PC-9 (cell line): ENCODE results near the gene ADAMTS3. TPM values are rescaled to one million over a fixed set of nuclear protein-coding genes. Genes with fewer than 3 reads are reported as not detected.
"Not testable (repeated sequence)": the region's sequence is repeated elsewhere in the genome, so short reads cannot be mapped to it uniquely, and the experiment has no call there.

Source experiments
- BruUV-seq: library from RNA; stranded (reverse); fragments of 400-500 nt; replicated peaks from 2 replicates; lab custom pipeline; 2021; lab: Mats Ljungman, UMichigan
- CTCF ChIA-PET: fragments of 300-600 bp; sonication (Branson Sonifier 250); formaldehyde crosslinking; loops from one replicate; lab custom pipeline; 2022; ENCODE audit warnings: antibody characterized with exemption; lab: Charles Lee
- POLR2A ChIA-PET: fragments of 300-600 bp; sonication (Branson Sonifier 250); formaldehyde crosslinking; loops from one replicate; lab custom pipeline; 2022; ENCODE audit warnings: antibody characterized with exemption; ENCODE audit not compliant: unreplicated experiment; lab: Charles Lee
- DNase-seq, 2 experiments: peaks; one replicate each; pipeline versions ENCODE4 v3.0.0 to v3.0.0-alpha.2; 2015 to 2022; ENCODE audit warnings: mixed read lengths in 1 of 2
- H2AFZ ChIP-seq: fragments of 200-600 bp; sonication (generic); 2 replicates; pipeline ENCODE4 v1.8.1; 2017; ENCODE audit warnings: antibody characterized with exemption
- H3F3A ChIP-seq: fragments of 200-600 bp; sonication (generic); 2 replicates; pipeline ENCODE4 v1.8.1; 2017; ENCODE audit warnings: antibody characterized with exemption, mild to moderate bottlenecking, low read depth; ENCODE audit not compliant: insufficient read depth
- H3K27ac ChIP-seq: fragments of 200-600 bp; sonication (generic); 2 replicates; pipeline ENCODE4 v1.6.1; 2016; ENCODE audit warnings: mixed run types
- H3K27me3 ChIP-seq: fragments of 200-600 bp; sonication (generic); 2 replicates; pipeline ENCODE4 v1.6.1; 2016; ENCODE audit warnings: low read depth, mixed run types; ENCODE audit not compliant: insufficient read depth
- H3K36me3 ChIP-seq: fragments of 200-600 bp; sonication (generic); 2 replicates; pipeline ENCODE4 v1.6.1; 2016; ENCODE audit warnings: low read depth, mixed run types
- H3K4me1 ChIP-seq: fragments of 200-600 bp; sonication (generic); replicated peaks from 2 replicates; pipeline ENCODE4 v1.6.1; 2016; ENCODE audit warnings: mixed run types; ENCODE audit not compliant: insufficient read depth
- H3K4me2 ChIP-seq: fragments of 200-600 bp; sonication (generic); 2 replicates; pipeline ENCODE4 v1.6.1; 2017; ENCODE audit warnings: mixed run types
- H3K4me3 ChIP-seq: fragments of 200-600 bp; sonication (generic); 2 replicates; pipeline ENCODE4 v1.6.1; 2016; ENCODE audit warnings: mixed run types
- H3K79me2 ChIP-seq: fragments of 200-600 bp; sonication (generic); 2 replicates; pipeline ENCODE4 v1.6.1; 2017; ENCODE audit warnings: low read depth, mixed run types
- H3K9me2 ChIP-seq: fragments of 200-600 bp; sonication (generic); 2 replicates; pipeline ENCODE4 v1.8.1; 2017; ENCODE audit warnings: mild to moderate bottlenecking; ENCODE audit not compliant: insufficient read depth
- H3K9me3 ChIP-seq: fragments of 200-600 bp; sonication (generic); 2 replicates; pipeline ENCODE4 v1.8.1; 2016; ENCODE audit warnings: low read depth; ENCODE audit not compliant: insufficient read depth
- H4K20me1 ChIP-seq: fragments of 200-600 bp; sonication (generic); 2 replicates; pipeline ENCODE4 v1.8.1; 2017; ENCODE audit not compliant: insufficient read depth
- EZH2 ChIP-seq: fragments of 200-600 bp; sonication (generic); IDR thresholded peaks from 2 replicates; pipeline ENCODE4 v1.8.0; 2017; ENCODE audit warnings: antibody characterized with exemption, low read depth
- intact Hi-C: fragments of 100-400 bp; cut with micrococcal nuclease; formaldehyde crosslinking; loops from one replicate; pipeline ENCODE4 v1.10.0; 2022; ENCODE audit not compliant: unreplicated experiment
- total RNA-seq: library from RNA; stranded (reverse); gene quantifications from 2 replicates; pipeline ENCODE4 v1.2.3, GENCODE V29; 2021
- TF ChIP-seq, protein P1 (sequence below): fragments of 200-600 bp; sonication (generic); conservative IDR thresholded peaks from 2 replicates; pipeline ENCODE4 v1.6.1; 2017; ENCODE audit warnings: mixed run types, antibody characterized with exemption, mild to moderate bottlenecking, moderate library complexity

Gene ADAMTS3
- total RNA-seq, 1 experiment from 2014 or later, result 0.76 TPM

DNA sequence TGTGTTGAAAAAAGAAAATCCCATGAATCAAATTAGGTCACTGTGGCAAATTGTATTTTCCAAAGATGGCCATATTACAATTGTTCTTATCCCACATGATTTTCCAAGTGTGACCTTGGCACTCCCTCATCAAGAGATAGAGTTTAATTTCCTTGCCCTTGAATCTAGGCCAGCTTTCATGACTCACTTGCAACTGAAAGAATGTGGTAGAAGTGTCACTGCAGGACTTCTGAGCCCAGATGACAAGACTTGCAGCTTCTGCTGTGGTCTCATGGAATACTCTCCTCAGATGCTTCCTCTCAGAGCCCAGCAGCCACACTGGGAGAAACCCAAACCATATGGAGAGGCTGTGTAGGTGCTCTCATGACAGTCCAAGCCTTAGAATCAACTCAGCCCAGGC, 139.0 kb downstream of the ADAMTS3 start:
- TF ChIP-seq, protein P1, sequence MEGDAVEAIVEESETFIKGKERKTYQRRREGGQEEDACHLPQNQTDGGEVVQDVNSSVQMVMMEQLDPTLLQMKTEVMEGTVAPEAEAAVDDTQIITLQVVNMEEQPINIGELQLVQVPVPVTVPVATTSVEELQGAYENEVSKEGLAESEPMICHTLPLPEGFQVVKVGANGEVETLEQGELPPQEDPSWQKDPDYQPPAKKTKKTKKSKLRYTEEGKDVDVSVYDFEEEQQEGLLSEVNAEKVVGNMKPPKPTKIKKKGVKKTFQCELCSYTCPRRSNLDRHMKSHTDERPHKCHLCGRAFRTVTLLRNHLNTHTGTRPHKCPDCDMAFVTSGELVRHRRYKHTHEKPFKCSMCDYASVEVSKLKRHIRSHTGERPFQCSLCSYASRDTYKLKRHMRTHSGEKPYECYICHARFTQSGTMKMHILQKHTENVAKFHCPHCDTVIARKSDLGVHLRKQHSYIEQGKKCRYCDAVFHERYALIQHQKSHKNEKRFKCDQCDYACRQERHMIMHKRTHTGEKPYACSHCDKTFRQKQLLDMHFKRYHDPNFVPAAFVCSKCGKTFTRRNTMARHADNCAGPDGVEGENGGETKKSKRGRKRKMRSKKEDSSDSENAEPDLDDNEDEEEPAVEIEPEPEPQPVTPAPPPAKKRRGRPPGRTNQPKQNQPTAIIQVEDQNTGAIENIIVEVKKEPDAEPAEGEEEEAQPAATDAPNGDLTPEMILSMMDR, result no peak
- no peak for TF ChIP-seq EZH2
- DNase-seq, result no peak
- H3K27ac ChIP-seq, result no peak overlapping the region
- no peaks in the 10 kb centered on the region for H3K36me3 ChIP-seq
- no peaks in the 10 kb centered on the region for H3K79me2 ChIP-seq
- intact Hi-C loops, result no loop called here
- no peaks in the 10 kb centered on the region for H3K9me2 ChIP-seq
- H2AFZ ChIP-seq, result no peak overlapping the region
- H4K20me1 ChIP-seq, result no peaks in the 10 kb centered on the region
- H3F3A ChIP-seq, result no peaks in the 10 kb centered on the region
- H3K9me3 ChIP-seq, result no peaks in the 10 kb centered on the region
- BruUV-seq, result no TSS peak
- H3K4me3 ChIP-seq, result no peak overlapping the region
- H3K4me2 ChIP-seq, result no peak overlapping the region
- H3K4me1 ChIP-seq, result no peaks in the 10 kb centered on the region
- CTCF ChIA-PET, result no interaction called here
- H3K27me3 ChIP-seq, result no peaks in the 10 kb centered on the region
- POLR2A ChIA-PET, result no interaction called here

DNA sequence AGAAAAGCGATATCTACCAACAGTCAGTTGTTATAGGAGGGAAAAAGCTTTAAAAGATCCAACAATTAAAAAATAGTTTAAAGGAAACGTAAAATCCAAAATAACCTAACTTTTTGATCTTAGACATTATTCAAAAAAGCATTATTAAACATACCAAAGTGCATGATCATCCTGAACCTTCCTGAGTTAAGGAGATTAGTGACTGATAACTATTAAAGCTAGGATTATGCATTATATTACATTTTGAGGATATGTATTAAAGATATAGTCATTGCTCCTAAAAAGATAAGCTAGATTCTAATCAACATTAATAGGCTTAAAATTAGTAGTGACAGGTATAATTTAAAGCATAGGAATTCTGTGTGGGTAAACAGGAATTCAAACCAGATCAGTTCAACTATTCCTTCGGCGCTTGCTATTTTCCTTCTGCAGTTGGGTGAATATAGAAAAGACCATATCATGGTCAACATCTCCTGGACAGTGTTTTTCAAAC, 139.6 kb downstream of the ADAMTS3 start:
- Histone ChIP-seq H4K20me1 (no peaks in the 10 kb centered on the region), H3F3A (no peaks in the 10 kb centered on the region), H3K36me3 (no peaks in the 10 kb centered on the region), H3K4me1 (no peaks in the 10 kb centered on the region), H3K9me3 (no peaks in the 10 kb centered on the region), H3K27me3 (no peaks in the 10 kb centered on the region), H3K27ac (no peak overlapping the region), H3K4me3 (no peak overlapping the region), H2AFZ (no peak overlapping the region), H3K9me2 (no peaks in the 10 kb centered on the region), H3K79me2 (no peaks in the 10 kb centered on the region), H3K4me2 (no peak overlapping the region)
- DNase-seq, result no peak
- CTCF ChIA-PET, result no interaction called here
- no peak for TF ChIP-seq EZH2
- TF ChIP-seq, protein P1, result no peak
- intact Hi-C loops, result no loop called here
- POLR2A ChIA-PET, result no interaction called here
- no TSS peak for BruUV-seq

DNA sequence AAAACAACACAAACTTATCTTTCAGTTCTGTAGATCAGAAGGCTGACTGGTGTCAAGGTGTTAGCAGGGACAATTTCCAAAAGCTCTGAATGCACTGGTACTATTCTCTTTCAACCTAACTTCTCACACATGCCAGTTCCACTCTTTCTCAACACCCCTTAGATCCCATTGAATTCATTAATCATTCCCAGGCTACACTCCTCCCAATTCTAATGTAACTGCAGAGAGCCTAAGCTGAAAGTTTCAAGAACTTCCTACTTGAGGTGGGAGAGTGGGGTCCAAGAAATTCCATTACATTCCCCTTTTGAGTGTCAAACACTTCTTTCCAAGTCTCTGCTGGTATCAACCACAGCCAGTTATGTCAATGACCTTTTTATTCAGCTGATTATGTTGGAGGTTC, 142.0 kb downstream of the ADAMTS3 start:
- H3K4me3 ChIP-seq, result no peak overlapping the region
- no peak for TF ChIP-seq EZH2
- TF ChIP-seq, protein P1, result no peak
- H3K79me2 ChIP-seq, result no peaks in the 10 kb centered on the region
- DNase-seq, result no peak
- intact Hi-C loops, result no loop called here
- no TSS peak for BruUV-seq
- H3F3A ChIP-seq, result no peaks in the 10 kb centered on the region
- ChIA-PET CTCF (no interaction called here), POLR2A (no interaction called here)
- no peak overlapping the region for H3K27ac ChIP-seq
- no peak overlapping the region for H3K4me2 ChIP-seq
- no peaks in the 10 kb centered on the region for H4K20me1 ChIP-seq
- H3K27me3 ChIP-seq, result no peaks in the 10 kb centered on the region
- no peaks in the 10 kb centered on the region for H3K9me3 ChIP-seq
- no peaks in the 10 kb centered on the region for H3K9me2 ChIP-seq
- no peaks in the 10 kb centered on the region for H3K4me1 ChIP-seq
- no peaks in the 10 kb centered on the region for H3K36me3 ChIP-seq
- no peak overlapping the region for H2AFZ ChIP-seq

DNA sequence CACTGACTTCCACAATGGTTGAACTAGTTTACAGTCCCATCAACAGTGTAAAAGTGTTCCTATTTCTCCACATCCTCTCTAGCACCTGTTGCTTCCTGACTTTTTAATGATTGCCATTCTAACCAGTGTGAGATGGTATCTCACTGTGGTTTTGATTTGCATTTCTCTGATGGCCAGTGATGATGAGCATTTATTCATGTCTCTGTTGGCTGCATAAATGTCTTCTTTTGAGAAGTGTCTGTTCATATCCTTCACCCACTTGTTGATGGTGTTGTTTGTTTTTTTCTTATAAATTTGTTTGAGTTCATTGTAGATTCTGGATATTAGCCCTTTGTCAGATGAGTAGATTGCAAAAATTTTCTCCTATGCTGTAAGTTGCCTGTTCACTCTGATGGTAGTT, 143.1 kb downstream of the ADAMTS3 start:
- POLR2A ChIA-PET, H3K4me1 ChIP-seq, H3K4me3 ChIP-seq, H3K9me3 ChIP-seq, H3K4me2 ChIP-seq, H3K27me3 ChIP-seq, H3K9me2 ChIP-seq, BruUV-seq, H3F3A ChIP-seq, H3K27ac ChIP-seq, DNase-seq, H2AFZ ChIP-seq, H3K36me3 ChIP-seq, intact Hi-C loops, H4K20me1 ChIP-seq, CTCF ChIA-PET, H3K79me2 ChIP-seq: not testable (repeated sequence)
